K562 (cell line): Measurements from ENCODE around the gene SMAD7. TPM values are rescaled to one million over a fixed set of nuclear protein-coding genes. Genes with fewer than 3 reads are reported as not detected.

Source experiments
- ATAC-seq: fragments of 200-7000 bp; cut with Tn5 transposase; 3 replicates; pipeline ENCODE4 v1.9.1; 2020; ENCODE audit warnings: moderate library complexity
- BruUV-seq: library from RNA; stranded (reverse); fragments of 400-500 nt; replicated peaks from 2 replicates; lab custom pipeline; 2021; lab: Mats Ljungman, UMichigan
- CTCF ChIA-PET: fragments of 300-600 bp; formaldehyde crosslinking; extraction: SDS; loops from one replicate; lab custom pipeline; 2021; ENCODE audit warnings: low intra/inter-chr PET ratio; lab: Yijun Ruan, JAX
- POLR2A ChIA-PET: fragments of 300-600, 350-650 bp; sonication (Branson Sonifier 250); formaldehyde crosslinking; extraction: SDS; loops from one replicate; lab custom pipeline; 2021; ENCODE audit warnings: antibody characterized with exemption, inconsistent platforms; lab: Yijun Ruan, JAX
- DNase-seq, 4 experiments: peaks; one replicate each; pipeline versions ENCODE4 v3.0.0 to v3.0.0-alpha.2; 2011 to 2018; ENCODE audit warnings: low spot score in 3 of 4, mixed read lengths in 3 of 4; ENCODE audit errors: extremely low read depth in 1 of 4
- FAIRE-seq: peaks from 2 replicates; lab custom pipeline; 2011; peaks lifted over from hg19 to GRCh38; lab: Jason Lieb, UNC
- H2AFZ ChIP-seq: 2 replicates; pipeline ENCODE4 v1.6.0; 2011; ENCODE audit warnings: low read depth, low read length, control low read depth, inconsistent platforms
- H3K27ac ChIP-seq: fragments of 200-600 bp; 3 replicates; pipeline ENCODE4 v1.8.0; 2011; ENCODE audit warnings: low read depth, mild to moderate bottlenecking, control low read depth, inconsistent platforms, low read length, moderate library complexity, mixed read lengths; ENCODE audit errors: extremely low read depth
- H3K27me3 ChIP-seq, 2 experiments: fragments of 300-600 bp in 1 of 2; 2 replicates in 1 of 2; 3 replicates in 1 of 2; pipeline versions ENCODE4 v1.6.0 to v1.8.0; 2011; ENCODE audit warnings: inconsistent platforms in 2 of 2, low read length in 2 of 2, mild to moderate bottlenecking in 1 of 2, mixed read lengths in 1 of 2, moderate library complexity in 1 of 2; ENCODE audit not compliant: control insufficient read depth in 2 of 2, insufficient read depth in 2 of 2
- H3K36me3 ChIP-seq: fragments of 300-600 bp; 3 replicates; pipeline ENCODE4 v1.8.0; 2011; ENCODE audit warnings: mild to moderate bottlenecking, low read length, inconsistent platforms; ENCODE audit not compliant: control insufficient read depth, insufficient read depth
- H3K4me1 ChIP-seq, 2 experiments: fragments of 200-600 bp in 1 of 2; replicated peaks in 1 of 2; 2 replicates in 1 of 2; 3 replicates in 1 of 2; pipeline versions ENCODE4 v1.5.1 to v1.8.0; 2011; ENCODE audit warnings: inconsistent platforms in 2 of 2, low read length in 2 of 2, mild to moderate bottlenecking in 1 of 2, mixed read lengths in 1 of 2, moderate library complexity in 1 of 2; ENCODE audit not compliant: control insufficient read depth in 2 of 2, insufficient read depth in 2 of 2
- H3K4me2 ChIP-seq: 2 replicates; pipeline ENCODE4 v1.6.1; 2011; ENCODE audit warnings: low read length, control low read depth, inconsistent platforms, mixed read lengths; ENCODE audit not compliant: insufficient read depth
- H3K4me3 ChIP-seq: fragments of 200-600 bp; sonication (generic), shearing (Covaris generic); 2 replicates; pipeline ENCODE4 v1.5.1; 2016; ENCODE audit warnings: control low read depth, inconsistent platforms
- H3K79me2 ChIP-seq: fragments of 200-600 bp; 3 replicates; pipeline ENCODE4 v1.8.0; 2011; ENCODE audit warnings: low read length, inconsistent platforms; ENCODE audit not compliant: control insufficient read depth, insufficient read depth
- H3K9ac ChIP-seq, 2 experiments: 2 replicates each; pipeline versions ENCODE4 v1.6.0 to v1.6.1; 2011; ENCODE audit warnings: low read depth in 2 of 2, low read length in 2 of 2, control low read depth in 1 of 2, inconsistent platforms in 1 of 2, mild to moderate bottlenecking in 1 of 2, mixed read lengths in 1 of 2; ENCODE audit not compliant: insufficient read depth in 1 of 2
- H3K9me1 ChIP-seq: one replicate; pipeline ENCODE4 v1.6.0; 2011; ENCODE audit warnings: inconsistent platforms, mild to moderate bottlenecking, low read length, moderate library complexity; ENCODE audit not compliant: control insufficient read depth, insufficient read depth
- H3K9me3 ChIP-seq: replicated peaks from 2 replicates; pipeline ENCODE4 v1.5.1; 2011; ENCODE audit warnings: low read depth, low read length, inconsistent platforms; ENCODE audit not compliant: control insufficient read depth, insufficient read depth
- H4K20me1 ChIP-seq: replicated peaks from 2 replicates; pipeline ENCODE4 v1.6.1; 2011; ENCODE audit warnings: low read length, inconsistent platforms, mixed read lengths; ENCODE audit not compliant: control insufficient read depth, insufficient read depth
- CTCF ChIP-seq, 3 experiments: IDR thresholded peaks in 2 of 3; conservative IDR thresholded peaks in 1 of 3; 2 replicates each; pipeline ENCODE4 v1.5.1; 2011 to 2012; ENCODE audit warnings: low read length in 3 of 3, mild to moderate bottlenecking in 3 of 3, control low read depth in 2 of 3, improper control_type of control experiment in 1 of 3, inconsistent platforms in 1 of 3, low read depth in 1 of 3, mixed read lengths in 1 of 3, moderate library complexity in 1 of 3; ENCODE audit not compliant: insufficient read depth in 2 of 3
- E2F8 ChIP-seq: fragments of 450-650 bp; IDR thresholded peaks from 2 replicates; pipeline ENCODE4 v1.7.1; 2018; ENCODE audit warnings: mild to moderate bottlenecking, low read depth; ENCODE audit not compliant: partially characterized antibody
- HDAC2 ChIP-seq: fragments of 450-650 bp; IDR thresholded peaks from 2 replicates; pipeline ENCODE4 v1.6.1; 2016; ENCODE audit warnings: mild to moderate bottlenecking
- MAFG ChIP-seq: fragments of 450-650 bp; conservative IDR thresholded peaks from 2 replicates; pipeline ENCODE4 v1.6.1; 2016; ENCODE audit warnings: missing genetic modification characterization, missing compliant biosample characterization
- MAFK ChIP-seq: IDR thresholded peaks from 2 replicates; pipeline ENCODE4 v1.6.1; 2011; ENCODE audit warnings: low read length, improper control_type of control experiment
- NCOA1 ChIP-seq: fragments of 450-650 bp; IDR thresholded peaks from 2 replicates; pipeline ENCODE4 v1.6.1; 2016; ENCODE audit warnings: low read depth
- SRF ChIP-seq, 2 experiments: fragments of 250-450, 450-650 bp in 1 of 2; sonication (Bioruptor Pico) in 1 of 2; sonication (generic) in 1 of 2; formaldehyde crosslinking; IDR thresholded peaks; 2 replicates each; pipeline versions ENCODE4 v1.5.0 to v1.5.1; 2020 to 2022; ENCODE audit warnings: mild to moderate bottlenecking in 1 of 2, missing genetic modification reagents in 1 of 2
- TEAD4 ChIP-seq, 2 experiments: sonication (generic) in 1 of 2; formaldehyde crosslinking in 1 of 2; IDR thresholded peaks; 2 replicates each; pipeline versions ENCODE4 v1.6.1 to v1.8.0; 2012 to 2022; ENCODE audit warnings: borderline replicate concordance in 1 of 2, inconsistent platforms in 1 of 2, low read length in 1 of 2, mild to moderate bottlenecking in 1 of 2, missing genetic modification reagents in 1 of 2
- U2AF2 ChIP-seq: fragments of 200-400 bp; formaldehyde crosslinking; optimal IDR thresholded peaks from 2 replicates; pipeline ENCODE3; 2017; ENCODE audit warnings: low read depth, mild to moderate bottlenecking, low read length
- ZBTB5 ChIP-seq: fragments of 450-650 bp; IDR thresholded peaks from 2 replicates; pipeline ENCODE4 v1.6.1; 2017; ENCODE audit warnings: antibody characterized with exemption
- ZNF398 ChIP-seq: fragments of 250-450 bp; sonication (Bioruptor Pico); IDR thresholded peaks from 2 replicates; pipeline ENCODE4 v1.8.0; 2021; ENCODE audit warnings: moderate library complexity, mild to moderate bottlenecking, inconsistent platforms
- WGBS: fragments of 100-300 bp; shearing (Covaris generic); methylation state at CpG from one replicate; pipeline ENCODE4 v1.1.6; 2016; ENCODE audit warnings: low coverage, mixed read lengths; ENCODE audit not compliant: insufficient coverage; ENCODE audit errors: missing lambda C conversion rate; 5-methylcytosine and 5-hydroxymethylcytosine counted together
- in situ Hi-C: fragments of 300-500 bp; cut with MboI; formaldehyde crosslinking; loops from 4 replicates; pipeline ENCODE4 v1.15.0; 2018; ENCODE audit warnings: inconsistent platforms, mixed read lengths
- intact Hi-C: fragments of 100-400 bp; cut with micrococcal nuclease; formaldehyde crosslinking; loops from 2 replicates; pipeline ENCODE4 v1.14.2; 2022
- polyA plus RNA-seq, 8 experiments: library from polyadenylated mRNA; depleted of rRNA in 4 of 8; stranded (reverse) in 5 of 8; unstranded in 3 of 8; fragments of >200 nt; fragmentation: Nextera tagmentation in 2 of 8; fragmentation: Illumina TruSeq in 1 of 8; extraction: Ambion mirVana in 2 of 8; extraction: Trizol in 1 of 8; gene quantifications; 2 replicates each; pipeline versions ENCODE4 v1.2.1 to v1.2.3, GENCODE V29; 2011 to 2014; ENCODE audit warnings: inconsistent platforms in 1 of 8, missing spikeins in 1 of 8
- total RNA-seq, 7 experiments: library from RNA; depleted of rRNA in 6 of 7; stranded (reverse); fragments of >200 nt in 6 of 7; fragmentation: Illumina TruSeq in 2 of 7; extraction: Trizol in 2 of 7; gene quantifications; 2 replicates each; pipeline versions ENCODE4 v1.2.1 to v1.2.3, GENCODE V29; 2011 to 2021; ENCODE audit warnings: low replicate concordance in 1 of 7

Gene SMAD7
- total and polyA plus RNA-seq, 9 of the 15 experiments (the other 6 are each of a cell fraction or from before 2014, with no cell fraction given), result 0.13 to 3.0 (median 1.6) TPM

- H3K27ac ChIP-seq, result 0 out of 3 replicates have a peak overlapping the region, but pooled peaks have one; percentile 47
- no peak overlapping the region for H3K4me2 ChIP-seq
- H3K9ac ChIP-seq, result peak overlapping the region in 1 of 2 experiments; percentile 28; a peak in 1 of 4 replicates
- no peaks in the 10 kb centered on the region for H3K9me3 ChIP-seq
- H3K27me3 ChIP-seq, result no peaks in the 10 kb centered on the region
- H3K36me3 ChIP-seq, result no peaks in the 10 kb centered on the region
- H3K79me2 ChIP-seq, result no peaks in the 10 kb centered on the region
- TF ChIP-seq MAFK, result no peak
- no peak for TF ChIP-seq U2AF2
- TF ChIP-seq E2F8, result no peak
- TF ChIP-seq HDAC2, result no peak
- TF ChIP-seq ZNF398, result no peak
- no peak for TF ChIP-seq SRF (CRISPR knock-in tag; IDR thresholded peaks at IDR 0.05)
- TF ChIP-seq CTCF (IDR thresholded peaks at IDR 0.05 in 2 of 3, conservative IDR thresholded peaks at IDR 0.05 in 1 of 3; ENCODE audit: insufficient read depth in 2 of 3, low read depth in 1 of 3, low read length in 3 of 3), result no peak
- no peak for TF ChIP-seq MAFG (tag)
- no peak for TF ChIP-seq ZBTB5
- TF ChIP-seq NCOA1, result no peak
- no peak for TF ChIP-seq TEAD4 (IDR thresholded peaks at IDR 0.05; ENCODE audit: low read length)
- TF ChIP-seq TEAD4 (CRISPR knock-in tag; IDR thresholded peaks at IDR 0.05; ENCODE audit: borderline replicate concordance), result no peak
- H3K9me1 ChIP-seq, result no peaks in the 10 kb centered on the region
- POLR2A ChIA-PET, result no interaction called here
- FAIRE-seq (no peak), ATAC-seq (no peak), DNase-seq (no peak)
- H3K4me3 ChIP-seq, result no peak overlapping the region
- WGBS, result 90% methylated on average over 8 of the region's 9 CpGs
- H2AFZ ChIP-seq, result no peak overlapping the region
- in situ Hi-C loops, result no loop called here
- CTCF ChIA-PET, result no interaction called here
- H4K20me1 ChIP-seq, result no peaks in the 10 kb centered on the region
- peaks cover 41 to 52% of the 10 kb centered on the region in 2 experiments for H3K4me1 ChIP-seq
- BruUV-seq, result no TSS peak
- intact Hi-C loops, result no loop called here
Measured at GRCh38 chr18:48935433-48935774, 15.4 kb downstream of the SMAD7 start.
